Ovary (tissue), 9 donors: Measurements from ENCODE around the gene GLIPR1. TPM values are rescaled to one million over a fixed set of nuclear protein-coding genes. Genes with fewer than 3 reads are reported as not detected.
"Not testable (repeated sequence)": the region's sequence is repeated elsewhere in the genome, so short reads cannot be mapped to it uniquely, and the experiment has no call there.

Experiments used
- DNase-seq, 5 donors: peaks; one replicate each; pipeline ENCODE4 v3.0.0-alpha.2; 2019 to 2020
- H3K27ac ChIP-seq, 2 donors: fragments of 200-600 bp; one replicate each; pipeline versions ENCODE4 v1.5.1 to v1.8.0; 2019 to 2022
- H3K27me3 ChIP-seq: fragments of 200-600 bp; one replicate; pipeline ENCODE4 v1.8.0; 2022
- H3K36me3 ChIP-seq: fragments of 200-600 bp; sonication (generic); one replicate; pipeline ENCODE4 v1.5.1; 2019
- H3K4me1 ChIP-seq: one replicate; pipeline ENCODE4 v1.8.1; 2013; ENCODE audit warnings: mild to moderate bottlenecking, moderate library complexity; ENCODE audit not compliant: insufficient read depth
- H3K4me3 ChIP-seq: fragments of 200-600 bp; sonication (generic); one replicate; pipeline ENCODE4 v1.5.1; 2017
- H3K9me3 ChIP-seq, 2 donors: fragments of 200-600 bp in 1 of 2; sonication (generic) in 1 of 2; one replicate each; pipeline versions ENCODE4 v1.5.1 to v1.8.1; 2013 to 2019; ENCODE audit warnings: mild to moderate bottlenecking in 1 of 2, moderate library complexity in 1 of 2
- CTCF ChIP-seq, 3 donors: fragments of 450-650 bp in 2 of 3; fragments of 200-600 bp in 1 of 3; IDR thresholded peaks; one replicate each; pipeline versions ENCODE4 v1.5.1 to v1.8.0; 2016 to 2022; ENCODE audit warnings: antibody characterized with exemption in 3 of 3, mild to moderate bottlenecking in 1 of 3
- EP300 ChIP-seq: sonication (generic); formaldehyde crosslinking; IDR thresholded peaks from one replicate; pipeline ENCODE4 v1.6.1; 2017; ENCODE audit warnings: antibody characterized with exemption
- POLR2A ChIP-seq: fragments of 450-650 bp; IDR thresholded peaks from one replicate; pipeline ENCODE4 v1.6.1; 2017; ENCODE audit warnings: antibody characterized with exemption, mild to moderate bottlenecking, moderate library complexity
- WGBS, 3 donors: extraction: QIAGEN DNeasy Blood & Tissue Kit in 1 of 3; methylation state at CpG; one replicate each; pipeline versions ENCODE4 v1.1.5 to v1.1.7; 2013 to 2017; 5-methylcytosine and 5-hydroxymethylcytosine counted together
- intact Hi-C, 4 donors: fragments of 100-400 bp; cut with DNase I; formaldehyde crosslinking; loops; one replicate each; pipeline versions ENCODE4 v1.11.0 to v1.15.1; 2022 to 2023
- polyA plus RNA-seq, 2 donors: library from polyadenylated mRNA; stranded (reverse); fragments of 200-250 nt in 1 of 2; fragments of 350-450 nt in 1 of 2; fragmentation: Illumina TruSeq in 1 of 2; extraction: RNeasy Lipid Tissue Mini Kit (QIAGEN cat#74804) in 1 of 2; gene quantifications; one replicate each; pipeline ENCODE4 v1.2.3, GENCODE V29; 2013 to 2014
- total RNA-seq, 7 donors: library from RNA; depleted of rRNA in 2 of 7; stranded (reverse); fragments of >200 nt in 2 of 7; fragmentation: NEBNext Ultra II Directional in 3 of 7; extraction: Animal tissue kit (Norgen Biotek cat#: 25700) in 3 of 7; gene quantifications; one replicate each; pipeline versions ENCODE4 v1.1.0 to v1.2.4, GENCODE V29; 2016 to 2023
- donor health status: DM: no; HTN: no; CAD: no; lungs with moderate emphysema.
- donor health status: DM: no; HTN: no; CAD: no.
- donor health status: Bipolar disorder and iron deficiency.
- donor health status: DM: yes; HTN: yes; CAD: no.
- donor health status: DM: no; HTN: no; CAD: no.
- donor health status: DM: yes; HTN: yes; CAD: no.

The GLIPR1 gene
- total and polyA plus RNA-seq, 9 donors: 8.5 to 122 (median 27.9) TPM

- Histone ChIP-seq H3K9me3 (no peaks in the 10 kb centered on the region), H3K4me3 (peak within 1 kb of the TSS; percentile 74), H3K27me3 (no peaks in the 10 kb centered on the region), H3K27ac (peak within 1 kb of the TSS in 1 of 2 donors; percentile 15), H3K4me1 (peaks cover 1% of the 10 kb centered on the region), H3K36me3 (no peaks in the 10 kb centered on the region)
- intact Hi-C loops: loop anchor here in 1 of 4 donors (5.0 kb wide), 1 partner anchor 521 kb away; the partner anchor contains the start of gene PHLDA1
- 3% methylated on average over 47 of the region's 47 CpGs for WGBS, 3 donors
- DNase-seq: peak; percentile 86 to 92 (median 89)
- no peak for TF ChIP-seq POLR2A
- TF ChIP-seq CTCF (IDR thresholded peaks at IDR 0.05): peak in 2 of 3 donors; percentile 10
Observed at GRCh38 chr12:75511116-75512048, 30.8 kb downstream of the GLIPR1 start, which contains the start of gene KRR1. Gene KRR1, minus strand, starts transcription at chr12:75511609. Its CDS starts 12 bp downstream, at chr12:75511597.

GRCh38 chr12:75521224-75521623, 40.7 kb downstream of the GLIPR1 start:
- H3K27me3 ChIP-seq, H3K36me3 ChIP-seq, H3K27ac ChIP-seq, H3K4me1 ChIP-seq, DNase-seq, H3K9me3 ChIP-seq, H3K4me3 ChIP-seq: not testable (repeated sequence)
- intact Hi-C loops: loop anchor here in 1 of 4 donors (10.0 kb wide), 1 partner anchor 514 kb away; the partner anchor contains the start of gene PHLDA1

GRCh38 chr12:75522124-75522523, 41.6 kb downstream of the GLIPR1 start:
- not testable (repeated sequence) for H3K4me3 ChIP-seq, H3K9me3 ChIP-seq, H3K27me3 ChIP-seq, H3K36me3 ChIP-seq, H3K4me1 ChIP-seq, H3K27ac ChIP-seq, DNase-seq
- intact Hi-C loops: loop anchor here in 1 of 4 donors (10.0 kb wide), 1 partner anchor 513 kb away; the partner anchor contains the start of gene PHLDA1
- WGBS, 3 donors: 88 to 90% (median 88%) methylated on average over 5 of the region's 5 CpGs

- Histone ChIP-seq H3K4me3 (no peak overlapping the region), H3K9me3 (no peaks in the 10 kb centered on the region), H3K27ac (no peak overlapping the region), H3K4me1 (no peaks in the 10 kb centered on the region), H3K27me3 (no peaks in the 10 kb centered on the region), H3K36me3 (no peaks in the 10 kb centered on the region)
- TF ChIP-seq CTCF (IDR thresholded peaks at IDR 0.05) (no peak), POLR2A (no peak), EP300 (no peak)
- intact Hi-C loops: loop anchor here in 1 of 4 donors (10.0 kb wide), 1 partner anchor 510 kb away; the partner anchor contains the start of gene PHLDA1
- WGBS, 3 donors: 7 to 11% (median 8%) methylated on average over 1 of the region's 1 CpG
- DNase-seq: no peak
Observed at GRCh38 chr12:75525263-75525662, 44.7 kb downstream of the GLIPR1 start.

GRCh38 chr12:75526655-75527511, 46.3 kb downstream of the GLIPR1 start:
- intact Hi-C loops: loop anchor here in 1 of 4 donors (10.0 kb wide), 1 partner anchor 508 kb away; the partner anchor contains the start of gene PHLDA1
- WGBS, 3 donors: 26 to 28% (median 27%) methylated on average over 4 of the region's 4 CpGs
- TF ChIP-seq CTCF (IDR thresholded peaks at IDR 0.05): peak in 2 of 3 donors; percentile 48 to 61
- TF ChIP-seq EP300: no peak
- Histone ChIP-seq H3K27ac (no peak overlapping the region), H3K36me3 (no peaks in the 10 kb centered on the region), H3K9me3 (no peaks in the 10 kb centered on the region), H3K4me3 (no peak overlapping the region), H3K27me3 (no peaks in the 10 kb centered on the region), H3K4me1 (no peaks in the 10 kb centered on the region)
- DNase-seq: no peak
